ENCODE results near the gene MTCH1.

The MTCH1 gene

GRCh38 chr6:36976007-36976264, 10.1 kb downstream of the MTCH1 start:
- H3K9me3 ChIP-seq = no peaks in the 10 kb centered on the region
- no peaks in the 10 kb centered on the region for H3K27me3 ChIP-seq
- H3K36me3 ChIP-seq = peaks cover 58% of the 10 kb centered on the region
- DNase-seq = no peak
- H3K4me1 ChIP-seq = no peaks in the 10 kb centered on the region
- TF ChIP-seq, protein P1, sequence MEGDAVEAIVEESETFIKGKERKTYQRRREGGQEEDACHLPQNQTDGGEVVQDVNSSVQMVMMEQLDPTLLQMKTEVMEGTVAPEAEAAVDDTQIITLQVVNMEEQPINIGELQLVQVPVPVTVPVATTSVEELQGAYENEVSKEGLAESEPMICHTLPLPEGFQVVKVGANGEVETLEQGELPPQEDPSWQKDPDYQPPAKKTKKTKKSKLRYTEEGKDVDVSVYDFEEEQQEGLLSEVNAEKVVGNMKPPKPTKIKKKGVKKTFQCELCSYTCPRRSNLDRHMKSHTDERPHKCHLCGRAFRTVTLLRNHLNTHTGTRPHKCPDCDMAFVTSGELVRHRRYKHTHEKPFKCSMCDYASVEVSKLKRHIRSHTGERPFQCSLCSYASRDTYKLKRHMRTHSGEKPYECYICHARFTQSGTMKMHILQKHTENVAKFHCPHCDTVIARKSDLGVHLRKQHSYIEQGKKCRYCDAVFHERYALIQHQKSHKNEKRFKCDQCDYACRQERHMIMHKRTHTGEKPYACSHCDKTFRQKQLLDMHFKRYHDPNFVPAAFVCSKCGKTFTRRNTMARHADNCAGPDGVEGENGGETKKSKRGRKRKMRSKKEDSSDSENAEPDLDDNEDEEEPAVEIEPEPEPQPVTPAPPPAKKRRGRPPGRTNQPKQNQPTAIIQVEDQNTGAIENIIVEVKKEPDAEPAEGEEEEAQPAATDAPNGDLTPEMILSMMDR (IDR thresholded peaks at IDR 0.05; ENCODE audit: low read depth, low read length) = no peak
- H3K4me3 ChIP-seq (ENCODE audit: low read depth, low read length) = no peak overlapping the region

DNA sequence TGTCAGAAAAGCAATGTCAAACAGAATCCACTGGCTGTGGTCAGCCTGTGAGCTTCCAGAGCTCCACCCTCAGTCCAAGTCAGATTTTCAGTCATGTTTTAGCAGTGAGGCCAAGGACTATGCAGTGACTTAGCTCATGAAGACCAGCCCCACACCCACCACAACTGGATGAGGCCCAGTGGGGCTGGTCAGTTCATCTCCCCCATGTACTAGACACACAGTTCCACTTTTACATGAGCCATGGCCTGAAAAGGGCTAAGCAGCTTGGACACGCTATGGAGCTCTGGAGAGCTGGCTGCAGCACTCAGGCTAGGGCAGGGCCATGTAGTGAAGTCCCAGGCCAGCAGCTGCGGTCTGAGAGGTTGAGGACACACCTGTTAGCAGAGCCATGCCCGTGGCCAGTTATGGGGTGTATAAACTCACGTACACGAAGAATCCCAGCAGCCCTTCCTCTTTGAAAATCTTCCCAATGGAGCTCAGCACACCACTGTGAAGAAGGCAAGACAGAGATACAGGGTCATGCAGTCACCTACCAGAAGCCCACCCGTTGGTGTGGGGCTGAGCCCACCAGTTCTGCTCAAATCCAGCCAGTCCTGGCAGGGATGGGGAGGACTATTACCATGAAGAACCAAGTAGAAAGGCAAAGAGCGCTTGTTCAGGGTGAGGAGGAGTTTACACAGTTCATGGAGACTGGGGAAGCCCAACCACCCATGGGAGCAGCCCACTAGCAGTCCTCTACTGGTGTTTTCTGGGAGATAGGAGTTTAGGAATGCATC, 10.6 kb downstream of the MTCH1 start:
- no peak for DNase-seq
- TF ChIP-seq, protein P1 (IDR thresholded peaks at IDR 0.05; ENCODE audit: low read depth, low read length) = no peak
- H3K36me3 ChIP-seq = peaks cover 62% of the 10 kb centered on the region
- no peaks in the 10 kb centered on the region for H3K27me3 ChIP-seq
- H3K9me3 ChIP-seq = no peaks in the 10 kb centered on the region
- H3K4me1 ChIP-seq = no peaks in the 10 kb centered on the region
- H3K4me3 ChIP-seq (ENCODE audit: low read depth, low read length) = no peak overlapping the region

GRCh38 chr6:36973647-36974046, 12.3 kb downstream of the MTCH1 start:
- no peak overlapping the region for H3K4me3 ChIP-seq (ENCODE audit: low read depth, low read length)
- H3K27me3 ChIP-seq = no peaks in the 10 kb centered on the region
- TF ChIP-seq, protein P1 (IDR thresholded peaks at IDR 0.05; ENCODE audit: low read depth, low read length) = no peak
- H3K36me3 ChIP-seq = peaks cover 74% of the 10 kb centered on the region
- H3K4me1 ChIP-seq = no peaks in the 10 kb centered on the region
- DNase-seq = no peak
- no peaks in the 10 kb centered on the region for H3K9me3 ChIP-seq

- Histone ChIP-seq H3K4me3 (ENCODE audit: low read depth, low read length) (no peak overlapping the region), H3K36me3 (peaks cover 76% of the 10 kb centered on the region), H3K4me1 (no peaks in the 10 kb centered on the region), H3K9me3 (no peaks in the 10 kb centered on the region), H3K27me3 (no peaks in the 10 kb centered on the region)
- TF ChIP-seq, protein P1 (IDR thresholded peaks at IDR 0.05; ENCODE audit: low read depth, low read length) = no peak
- DNase-seq = no peak
These were observed 12.8 kb downstream of the MTCH1 start for GRCh38 chr6:36973190-36973589.

DNA sequence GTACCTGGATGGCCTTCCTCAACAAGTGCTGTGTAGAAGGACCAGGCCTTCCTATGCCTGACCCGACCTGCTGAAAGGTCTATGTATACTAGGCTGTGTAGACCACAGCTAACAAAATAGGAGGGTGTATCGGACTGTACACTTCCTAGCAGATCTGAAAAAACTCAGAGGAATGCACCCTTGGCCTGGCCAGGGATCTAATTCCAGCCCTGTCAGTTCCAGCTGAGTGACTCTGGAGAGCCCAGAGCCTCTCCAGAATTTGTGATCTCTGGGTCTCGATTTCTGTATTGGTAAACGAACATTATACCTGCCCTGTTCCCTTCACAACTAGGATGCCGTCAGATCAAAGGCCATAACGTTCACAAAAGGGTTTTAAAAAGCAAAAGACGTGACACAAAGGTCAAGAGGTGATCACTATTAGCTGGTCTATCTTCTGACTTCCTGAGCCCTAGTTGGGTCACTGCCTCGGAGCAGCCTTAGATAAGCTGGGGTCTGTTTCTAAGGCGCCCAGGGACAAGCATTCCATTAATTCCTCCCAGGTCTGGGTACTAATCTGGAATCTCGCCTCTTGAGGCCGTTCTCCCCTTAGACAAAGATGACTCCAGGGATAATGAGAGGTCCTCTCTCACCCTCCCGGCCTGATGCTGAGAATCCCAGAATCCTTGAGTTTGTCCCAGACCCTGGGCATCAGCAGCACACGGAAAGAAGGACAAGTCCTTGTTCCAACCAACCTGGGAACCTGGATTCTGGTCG, 13.9 kb downstream of the MTCH1 start:
- Histone ChIP-seq H3K36me3 (peaks cover 74% of the 10 kb centered on the region), H3K4me1 (no peaks in the 10 kb centered on the region), H3K4me3 (ENCODE audit: low read depth, low read length) (no peak overlapping the region), H3K9me3 (no peaks in the 10 kb centered on the region), H3K27me3 (no peaks in the 10 kb centered on the region)
- TF ChIP-seq, protein P1 (IDR thresholded peaks at IDR 0.05; ENCODE audit: low read depth, low read length) = no peak
- no peak for DNase-seq

Data from BE2C (cell line).